Urothelium cell line (cell line): ENCODE results near the gene NUP107.
"Not testable (repeated sequence)": the region's sequence is repeated elsewhere in the genome, so short reads cannot be mapped to it uniquely, and the experiment has no call there.

Source experiments
- DNase-seq: peaks from one replicate; pipeline ENCODE4 v3.0.0; 2011; ENCODE audit warnings: low spot score, mixed read lengths
- FAIRE-seq: peaks from 2 replicates; lab custom pipeline; 2011; peaks lifted over from hg19 to GRCh38; lab: Jason Lieb, UNC

NUP107 gene

GRCh38 chr12:68686595-68687521 is at the start of gene NUP107:
Gene NUP107 (plus strand): TSS chr12:68686978. CDS start chr12:68687066, 88 bp downstream.
- FAIRE-seq (no peak), DNase-seq (peak; percentile 93)

GRCh38 chr12:68637439-68637838 is 49.3 kb upstream of the NUP107 start:
- not testable (repeated sequence) for FAIRE-seq, DNase-seq

- FAIRE-seq (no peak), DNase-seq (no peak)
Observed at GRCh38 chr12:68638171-68638570, 48.6 kb upstream of the NUP107 start.

GRCh38 chr12:68638721-68639395 is 47.9 kb upstream of the NUP107 start:
- FAIRE-seq (no peak), DNase-seq (no peak)

GRCh38 chr12:68639396-68639767 is 47.4 kb upstream of the NUP107 start:
- no peak for FAIRE-seq
- no peak for DNase-seq

GRCh38 chr12:68641138-68641537 is 45.6 kb upstream of the NUP107 start:
- DNase-seq (no peak), FAIRE-seq (no peak)

GRCh38 chr12:68646484-68646883 is 40.3 kb upstream of the NUP107 start:
- no peak for FAIRE-seq
- no peak for DNase-seq

GRCh38 chr12:68647507-68647906 is 39.3 kb upstream of the NUP107 start:
- no peak for FAIRE-seq
- DNase-seq: no peak

GRCh38 chr12:68648179-68648578 is 38.6 kb upstream of the NUP107 start:
- DNase-seq (no peak), FAIRE-seq (no peak)

GRCh38 chr12:68665016-68665569 is 21.7 kb upstream of the NUP107 start:
- FAIRE-seq: no peak
- no peak for DNase-seq

- FAIRE-seq (no peak), DNase-seq (no peak)
Observed at GRCh38 chr12:68667291-68667690, 19.5 kb upstream of the NUP107 start.

GRCh38 chr12:68667896-68668295 is 18.9 kb upstream of the NUP107 start:
- FAIRE-seq (no peak), DNase-seq (no peak)

- FAIRE-seq: no peak
- no peak for DNase-seq
Observed at GRCh38 chr12:68671179-68671578, 15.6 kb upstream of the NUP107 start.

- DNase-seq: no peak
- FAIRE-seq: no peak
Observed at GRCh38 chr12:68673788-68674187, 13.0 kb upstream of the NUP107 start.

- no peak for FAIRE-seq
Observed at GRCh38 chr12:68674376-68674775, 12.4 kb upstream of the NUP107 start.

GRCh38 chr12:68675101-68675842 is 11.5 kb upstream of the NUP107 start:
- FAIRE-seq: no peak
- no peak for DNase-seq

More at GRCh38 chr12:68674376-68674775, 12.4 kb upstream of the NUP107 start:
- DNase-seq: no peak

GRCh38 chr12:68676854-68677253 is 9.9 kb upstream of the NUP107 start:
- DNase-seq, FAIRE-seq: not testable (repeated sequence)

GRCh38 chr12:68686262-68686594 is 550 bp upstream of the NUP107 start:
- FAIRE-seq (no peak), DNase-seq (no peak)

GRCh38 chr12:68695454-68695853 is 8.7 kb downstream of the NUP107 start:
- DNase-seq (no peak), FAIRE-seq (no peak)

GRCh38 chr12:68699486-68699885 is 12.7 kb downstream of the NUP107 start:
- DNase-seq (no peak), FAIRE-seq (no peak)

- FAIRE-seq: no peak
Observed at GRCh38 chr12:68727776-68728175, 41.0 kb downstream of the NUP107 start.

More at GRCh38 chr12:68727776-68728175, 41.0 kb downstream of the NUP107 start:
- no peak for DNase-seq
